KMS-11 (cell line): ENCODE data around the gene ZNF19.

ENCODE experiments used
- H2AFZ ChIP-seq: fragments of 200-600 bp; sonication (generic); 2 replicates; pipeline ENCODE4 v1.6.1; 2016; ENCODE audit warnings: antibody characterized with exemption, mixed run types, low read depth
- H3K27ac ChIP-seq: fragments of 200-600 bp; sonication (generic); 2 replicates; pipeline ENCODE4 v1.6.1; 2016; ENCODE audit warnings: mild to moderate bottlenecking, mixed run types
- H3K27me3 ChIP-seq: fragments of 200-600 bp; sonication (generic); 2 replicates; pipeline ENCODE4 v1.6.1; 2017; ENCODE audit warnings: mild to moderate bottlenecking, low read depth, mixed run types, moderate library complexity; ENCODE audit not compliant: insufficient read depth
- H3K36me3 ChIP-seq: fragments of 200-600 bp; sonication (generic); 2 replicates; pipeline ENCODE4 v1.6.1; 2017; ENCODE audit warnings: mild to moderate bottlenecking, mixed run types; ENCODE audit not compliant: insufficient read depth
- H3K4me1 ChIP-seq: fragments of 200-600 bp; sonication (generic); 2 replicates; pipeline ENCODE4 v1.6.1; 2016; ENCODE audit warnings: mild to moderate bottlenecking, low read depth, mixed run types; ENCODE audit not compliant: poor library complexity, severe bottlenecking
- H3K4me2 ChIP-seq: fragments of 200-600 bp; sonication (generic); 2 replicates; pipeline ENCODE4 v1.7.0; 2016; ENCODE audit warnings: mild to moderate bottlenecking, mixed run types
- H3K4me3 ChIP-seq: fragments of 200-600 bp; sonication (generic); IDR thresholded peaks from 2 replicates; pipeline ENCODE4 v1.6.1; 2017; ENCODE audit warnings: low read depth, low read length, mixed read lengths; ENCODE audit not compliant: insufficient read depth
- H3K79me2 ChIP-seq: fragments of 200-600 bp; sonication (generic); 2 replicates; pipeline ENCODE4 v1.6.1; 2016; ENCODE audit warnings: low read depth, mixed run types; ENCODE audit not compliant: insufficient read depth
- H3K9ac ChIP-seq: fragments of 200-600 bp; sonication (generic); 2 replicates; pipeline ENCODE4 v1.6.1; 2016; ENCODE audit warnings: mild to moderate bottlenecking, mixed run types
- H4K20me1 ChIP-seq: fragments of 200-600 bp; sonication (generic); 2 replicates; pipeline ENCODE4 v1.6.1; 2016; ENCODE audit warnings: mild to moderate bottlenecking, mixed run types; ENCODE audit not compliant: insufficient read depth
- CTCF ChIP-seq: fragments of 200-600 bp; sonication (generic); conservative IDR thresholded peaks from 2 replicates; pipeline ENCODE4 v1.6.1; 2017; ENCODE audit warnings: low read depth, mild to moderate bottlenecking, antibody characterized with exemption, low read length, moderate library complexity, mixed read lengths

The ZNF19 gene

GRCh38 chr16:71489122-71489521 lies at the start of gene ZNF19:
Gene ZNF19 (minus strand): TSS chr16:71489324. CDS start chr16:71482114, 7,210 bp downstream.
- Histone ChIP-seq H3K4me1 (peaks cover 3% of the 10 kb centered on the region), H4K20me1 (no peaks in the 10 kb centered on the region)
- no peak for TF ChIP-seq CTCF

GRCh38 chr16:71537643-71538042 lies 48.5 kb upstream of the ZNF19 start:
- Histone ChIP-seq H3K4me1 (no peaks in the 10 kb centered on the region), H2AFZ (no peak overlapping the region), H3K27me3 (no peaks in the 10 kb centered on the region), H3K9ac (no peak overlapping the region), H3K4me2 (no peak overlapping the region), H3K4me3 (no peak overlapping the region), H4K20me1 (no peaks in the 10 kb centered on the region), H3K27ac (no peak overlapping the region), H3K36me3 (no peaks in the 10 kb centered on the region), H3K79me2 (no peaks in the 10 kb centered on the region)
- peak; percentile 67 for TF ChIP-seq CTCF

More at GRCh38 chr16:71489122-71489521, at the start of gene ZNF19:
- Histone ChIP-seq H3K4me3 (no peak within 1 kb of the TSS), H3K27ac (no peak within 1 kb of the TSS), H2AFZ (no peak within 1 kb of the TSS), H3K4me2 (no peak within 1 kb of the TSS), H3K9ac (no peak within 1 kb of the TSS), H3K79me2 (no peaks in the 10 kb centered on the region), H3K36me3 (no peaks in the 10 kb centered on the region), H3K27me3 (no peaks in the 10 kb centered on the region)

DNA sequence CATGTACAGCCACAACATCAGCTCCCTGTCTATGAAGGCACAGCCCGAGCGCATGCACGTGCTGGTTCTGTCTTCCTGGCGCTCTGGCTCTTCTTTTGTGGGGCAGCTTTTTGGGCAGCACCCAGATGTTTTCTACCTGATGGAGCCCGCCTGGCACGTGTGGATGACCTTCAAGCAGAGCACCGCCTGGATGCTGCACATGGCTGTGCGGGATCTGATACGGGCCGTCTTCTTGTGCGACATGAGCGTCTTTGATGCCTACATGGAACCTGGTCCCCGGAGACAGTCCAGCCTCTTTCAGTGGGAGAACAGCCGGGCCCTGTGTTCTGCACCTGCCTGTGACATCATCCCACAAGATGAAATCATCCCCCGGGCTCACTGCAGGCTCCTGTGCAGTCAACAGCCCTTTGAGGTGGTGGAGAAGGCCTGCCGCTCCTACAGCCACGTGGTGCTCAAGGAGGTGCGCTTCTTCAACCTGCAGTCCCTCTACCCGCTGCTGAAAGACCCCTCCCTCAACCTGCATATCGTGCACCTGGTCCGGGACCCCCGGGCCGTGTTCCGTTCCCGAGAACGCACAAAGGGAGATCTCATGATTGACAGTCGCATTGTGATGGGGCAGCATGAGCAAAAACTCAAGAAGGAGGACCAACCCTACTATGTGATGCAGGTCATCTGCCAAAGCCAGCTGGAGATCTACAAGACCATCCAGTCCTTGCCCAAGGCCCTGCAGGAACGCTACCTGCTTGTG lies 47.8 kb upstream of the ZNF19 start:
- H3K9ac ChIP-seq, result no peak overlapping the region
- H4K20me1 ChIP-seq, result no peaks in the 10 kb centered on the region
- no peak overlapping the region for H3K4me3 ChIP-seq
- no peak overlapping the region for H2AFZ ChIP-seq
- H3K36me3 ChIP-seq, result no peaks in the 10 kb centered on the region
- H3K4me1 ChIP-seq, result no peaks in the 10 kb centered on the region
- H3K4me2 ChIP-seq, result no peak overlapping the region
- H3K79me2 ChIP-seq, result no peaks in the 10 kb centered on the region
- no peak for TF ChIP-seq CTCF
- H3K27ac ChIP-seq, result no peak overlapping the region
- no peaks in the 10 kb centered on the region for H3K27me3 ChIP-seq

DNA sequence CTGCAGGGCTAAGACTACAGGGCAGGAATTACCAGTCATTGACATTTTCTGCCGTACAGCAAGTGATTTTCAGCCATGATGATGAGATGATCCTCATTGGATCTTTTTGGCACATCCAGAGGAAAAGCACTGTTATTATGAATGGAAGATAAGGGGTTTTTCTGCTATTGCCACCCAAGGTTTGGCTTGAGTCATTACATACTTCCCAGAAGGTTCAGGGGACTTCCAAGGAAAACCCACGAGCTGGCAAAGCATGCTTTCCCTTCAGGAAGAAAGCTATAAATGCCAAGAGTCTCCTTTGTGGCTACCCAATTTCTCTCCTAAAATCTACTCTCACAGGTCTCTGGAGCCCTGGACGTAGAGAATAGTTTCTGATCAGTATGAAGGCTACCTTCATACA lies 43.2 kb upstream of the ZNF19 start:
- no peak for TF ChIP-seq CTCF

More for the DNA sequence above, 43.2 kb upstream of the ZNF19 start:
- Histone ChIP-seq H3K27ac (no peak overlapping the region), H4K20me1 (no peaks in the 10 kb centered on the region), H3K79me2 (no peaks in the 10 kb centered on the region), H3K4me2 (no peak overlapping the region), H3K4me3 (no peak overlapping the region), H3K4me1 (no peaks in the 10 kb centered on the region), H3K9ac (no peak overlapping the region), H2AFZ (no peak overlapping the region), H3K27me3 (no peaks in the 10 kb centered on the region), H3K36me3 (no peaks in the 10 kb centered on the region)
